Left renal pelvis (tissue), 4 donors: ENCODE data around the gene FOSL2. TPM values are rescaled to one million over a fixed set of nuclear protein-coding genes. Genes with fewer than 3 reads are reported as not detected.

Experiments
- DNase-seq, 4 donors: peaks; one replicate each; pipeline ENCODE4 v3.0.0-alpha.2; 2013; ENCODE audit warnings: low read depth in 4 of 4, low spot score in 3 of 4
- polyA plus RNA-seq, 4 donors: library from polyadenylated mRNA; unstranded; fragments of 120-200 nt; gene quantifications; one replicate each; pipeline ENCODE4 v1.2.1, GENCODE V29; 2013; ENCODE audit not compliant: insufficient read length in 4 of 4

Gene FOSL2
- polyA plus RNA-seq: 10 to 100 TPM; 15.5 to 42.2 (median 27.4) TPM

- DNase-seq: peak; percentile 93 to 96 (median 94)
Observed at GRCh38 chr2:28392297-28393113, at the start of gene FOSL2. FOSL2 (plus strand) TSS chr2:28392858; CDS start chr2:28393721, 863 bp downstream.

GRCh38 chr2:28343184-28343942 lies 49.3 kb upstream of the FOSL2 start:
- DNase-seq: no peak

DNA sequence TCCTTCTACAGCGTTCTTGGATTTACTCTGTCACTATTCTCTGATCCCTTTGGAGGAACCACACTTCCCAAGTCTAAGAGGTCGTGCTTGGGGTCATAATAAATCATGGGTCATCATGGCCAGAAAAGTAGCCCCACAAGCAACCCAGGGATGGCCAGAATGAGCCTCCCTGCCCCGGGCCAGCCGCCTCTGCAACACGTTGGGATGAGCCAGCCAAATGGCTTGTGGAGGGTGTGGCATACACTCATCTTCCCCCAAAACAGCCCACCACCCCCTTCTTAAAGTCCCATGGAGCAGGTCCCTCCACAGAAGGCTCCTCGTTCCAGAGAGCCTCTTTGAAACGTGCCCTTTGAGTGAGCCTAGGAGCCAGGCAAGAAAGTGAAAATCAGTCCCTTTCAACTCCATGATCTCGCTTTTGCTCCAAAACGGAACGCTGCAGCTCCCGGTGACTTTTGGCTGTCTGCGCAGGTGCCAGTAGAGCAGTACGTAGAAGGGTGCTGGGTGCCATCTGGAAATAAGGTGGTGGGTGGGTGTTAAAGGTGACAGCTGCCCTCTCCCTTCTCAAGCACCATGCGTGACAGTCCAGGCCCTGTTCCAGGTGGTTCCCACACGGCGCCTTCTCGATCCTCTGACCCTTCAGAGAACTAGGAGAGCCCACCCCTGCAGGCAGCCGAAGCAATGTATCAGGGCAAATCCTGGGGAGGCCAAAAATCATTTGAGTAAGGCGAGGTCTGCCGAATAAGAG lies 48.5 kb upstream of the FOSL2 start:
- DNase-seq: no peak

GRCh38 chr2:28344756-28345373 lies 47.8 kb upstream of the FOSL2 start:
- no peak for DNase-seq

GRCh38 chr2:28345619-28346018 lies 47.0 kb upstream of the FOSL2 start:
- no peak for DNase-seq

GRCh38 chr2:28346587-28346986 lies 46.1 kb upstream of the FOSL2 start:
- DNase-seq: no peak

- DNase-seq: no peak
Observed at GRCh38 chr2:28347193-28347592, 45.5 kb upstream of the FOSL2 start.

GRCh38 chr2:28347596-28347995 lies 45.1 kb upstream of the FOSL2 start:
- no peak for DNase-seq

DNA sequence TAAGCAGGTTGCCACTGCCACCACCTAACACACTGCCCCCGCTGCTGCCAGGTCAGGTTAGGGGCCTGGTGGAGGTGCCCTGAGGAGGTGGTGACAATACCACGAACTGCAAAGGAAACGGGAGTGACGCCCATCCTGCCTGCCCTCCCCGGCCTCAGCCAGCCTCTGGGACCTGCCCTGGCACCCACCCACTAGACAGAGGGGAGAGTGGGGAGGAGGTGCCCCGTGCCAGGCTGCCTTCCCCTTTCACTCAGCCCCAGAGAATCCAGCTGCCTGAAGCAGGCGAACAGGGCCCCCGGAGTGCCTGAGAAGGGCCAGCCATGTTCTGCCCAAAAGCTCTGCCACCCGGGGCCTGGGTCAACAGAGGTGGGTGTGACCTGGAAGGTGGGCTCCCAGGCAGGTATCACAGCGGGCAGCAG lies 44.5 kb upstream of the FOSL2 start:
- no peak for DNase-seq

DNA sequence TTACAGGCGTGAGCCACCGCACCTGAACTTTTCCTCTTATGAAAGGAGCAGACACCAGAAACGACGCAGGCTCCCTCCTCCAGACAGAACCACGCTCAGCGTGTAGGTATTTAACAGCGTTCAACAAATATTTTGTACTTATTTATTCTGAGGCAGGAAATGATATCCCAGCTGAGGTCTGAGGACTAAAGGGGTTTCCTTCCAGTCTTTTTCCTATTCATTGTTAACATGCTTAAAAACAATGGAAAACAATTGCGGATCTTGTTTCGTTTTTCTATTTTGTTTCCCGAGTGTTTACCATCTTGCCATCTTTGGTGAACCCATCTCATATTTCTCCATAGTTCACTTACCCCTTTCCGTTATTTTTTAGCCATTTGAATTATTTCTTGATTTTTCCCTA lies 43.7 kb upstream of the FOSL2 start:
- DNase-seq: no peak

GRCh38 chr2:28349546-28350165 lies 43.0 kb upstream of the FOSL2 start:
- no peak for DNase-seq

- no peak for DNase-seq
Observed at GRCh38 chr2:28350196-28350595, 42.5 kb upstream of the FOSL2 start.

GRCh38 chr2:28350791-28351285 lies 41.8 kb upstream of the FOSL2 start:
- DNase-seq: no peak

DNA sequence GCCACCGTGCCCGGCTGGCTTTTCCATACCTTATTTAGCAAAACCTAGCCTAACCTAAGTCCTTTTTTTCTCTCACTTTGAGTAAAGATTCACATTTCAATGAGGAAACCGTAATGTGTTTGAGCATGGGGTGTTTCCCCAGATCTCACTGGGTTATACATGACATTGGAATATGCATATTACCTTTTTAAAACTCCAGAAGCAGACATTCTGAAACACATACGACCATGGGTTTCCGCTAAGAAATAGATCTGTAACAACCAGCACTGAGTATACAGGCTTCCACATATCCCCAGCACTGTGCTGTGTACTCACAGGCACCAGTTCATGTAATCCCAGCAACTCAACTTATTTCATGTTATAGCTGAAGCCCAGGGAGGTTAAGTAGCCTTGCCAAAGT lies 41.0 kb upstream of the FOSL2 start:
- no peak for DNase-seq

DNA sequence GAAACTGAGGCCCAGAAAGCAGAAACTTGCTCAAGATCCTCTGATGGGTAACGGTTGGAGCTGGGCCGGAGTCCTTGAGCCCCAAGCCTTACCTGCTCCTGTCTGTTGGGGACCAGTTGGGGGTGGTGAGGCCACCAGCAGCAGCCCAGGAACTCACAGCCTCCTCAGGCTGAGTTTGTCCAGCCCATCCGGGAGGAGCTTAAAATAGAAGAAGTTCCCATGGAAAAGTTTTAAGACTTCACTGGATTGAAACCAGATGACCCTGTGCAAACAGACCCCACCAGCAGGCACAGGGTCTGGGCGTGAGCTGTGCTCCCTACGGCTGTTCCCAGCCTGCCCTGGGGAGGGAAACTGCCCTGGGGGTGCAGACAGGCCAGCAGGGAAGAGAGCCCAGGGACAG lies 40.6 kb upstream of the FOSL2 start:
- no peak for DNase-seq

GRCh38 chr2:28352610-28353195 lies 40.0 kb upstream of the FOSL2 start:
- DNase-seq: no peak

DNA sequence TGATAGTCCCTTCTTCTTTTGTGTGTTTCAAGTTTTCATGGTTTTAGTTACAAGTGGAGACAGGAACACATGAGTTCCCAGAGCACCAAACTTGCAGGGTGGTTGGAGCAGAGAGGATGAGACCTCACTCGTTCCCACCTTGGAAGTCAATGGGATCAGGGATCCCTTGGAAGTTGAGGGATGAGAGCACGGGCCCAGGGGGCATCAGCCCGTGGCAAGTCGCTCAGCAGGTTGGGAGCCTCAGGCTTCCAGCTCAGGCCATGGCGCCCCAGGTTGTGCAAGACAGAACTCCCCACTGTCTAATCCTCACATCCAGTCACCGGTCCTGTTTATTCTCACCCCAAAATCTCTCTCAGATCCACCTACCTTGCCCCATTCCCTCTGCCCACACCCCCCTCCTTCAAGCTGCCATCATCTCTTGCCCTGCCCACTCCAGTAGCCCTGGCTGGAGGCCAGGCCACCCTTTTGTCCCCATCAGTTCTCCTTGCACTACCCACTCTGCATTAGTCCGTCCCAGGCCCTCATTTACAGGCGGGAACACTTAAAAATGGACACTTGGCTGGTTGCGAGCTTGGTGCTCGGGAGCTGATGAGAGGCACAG lies 37.6 kb upstream of the FOSL2 start:
- DNase-seq: no peak

DNA sequence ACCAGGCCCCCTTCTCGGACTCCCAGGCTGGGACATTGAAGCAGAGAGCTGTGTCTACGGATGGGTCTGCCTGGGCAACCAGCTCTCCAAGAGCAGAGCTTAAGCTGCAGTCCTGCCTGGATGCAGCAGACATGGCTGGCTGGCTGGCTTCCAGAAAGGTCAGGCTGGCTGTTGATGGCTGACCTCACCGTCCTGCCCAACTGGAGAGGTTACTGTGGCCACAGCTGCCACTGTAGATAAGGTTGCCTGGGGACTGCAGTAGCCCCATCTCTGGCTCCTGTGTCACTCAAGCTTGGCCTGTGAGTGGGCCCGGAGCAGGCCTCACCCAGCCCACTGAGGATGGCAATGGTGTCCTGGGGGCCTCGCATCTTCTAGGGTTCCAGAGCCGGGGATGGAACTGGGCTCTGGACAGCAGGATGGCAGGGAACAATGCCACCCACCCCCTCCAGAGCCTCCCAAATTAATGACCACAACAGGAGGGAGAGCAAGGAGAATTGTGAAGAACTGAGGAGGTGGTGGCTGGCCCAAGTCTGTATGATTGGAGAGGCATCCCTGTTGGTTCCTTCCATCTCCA lies 37.0 kb upstream of the FOSL2 start:
- no peak for DNase-seq
